Neural cell (in vitro differentiated cells): ENCODE data around the gene CDH6. TPM values are rescaled to one million over a fixed set of nuclear protein-coding genes. Genes with fewer than 3 reads are reported as not detected.

ENCODE experiments used
- H2AFZ ChIP-seq: fragments of 200-600, 300-800 bp; sonication (generic), shearing (Covaris generic); 2 replicates; pipeline ENCODE4 v1.6.0; 2014; ENCODE audit warnings: low read depth, mild to moderate bottlenecking, antibody characterized with exemption, low read length, moderate library complexity
- H3F3A ChIP-seq: fragments of 200-600 bp; shearing (Covaris generic); 2 replicates; pipeline ENCODE4 v1.6.1; 2016; ENCODE audit warnings: mild to moderate bottlenecking, moderate library complexity, mixed read lengths, antibody characterized with exemption, low read length; ENCODE audit not compliant: insufficient read depth, poor library complexity, severe bottlenecking
- H3K27ac ChIP-seq: fragments of 200-600, 300-800 bp; sonication (generic), shearing (Covaris generic); 2 replicates; pipeline ENCODE4 v1.5.1; 2014; ENCODE audit warnings: mild to moderate bottlenecking, low read length, moderate library complexity
- H3K27me3 ChIP-seq: fragments of 300-800, 200-600 bp; sonication (generic), shearing (Covaris generic); 2 replicates; pipeline ENCODE4 v1.6.0; 2014; ENCODE audit warnings: mild to moderate bottlenecking, low read depth, low read length, moderate library complexity; ENCODE audit not compliant: insufficient read depth
- H3K36me3 ChIP-seq: fragments of 300-800, 200-600 bp; sonication (generic), shearing (Covaris generic); 2 replicates; pipeline ENCODE4 v1.5.1; 2014; ENCODE audit warnings: mild to moderate bottlenecking, antibody characterized with exemption, low read length, moderate library complexity; ENCODE audit not compliant: insufficient read depth
- H3K4me2 ChIP-seq: fragments of 300-800, 200-600 bp; sonication (generic), shearing (Covaris generic); 2 replicates; pipeline ENCODE4 v1.6.0; 2014; ENCODE audit warnings: mild to moderate bottlenecking, low read length
- H3K4me3 ChIP-seq: fragments of 300-800, 200-600 bp; sonication (generic), shearing (Covaris generic); 2 replicates; pipeline ENCODE4 v1.5.1; 2014; ENCODE audit warnings: mild to moderate bottlenecking, low read length, moderate library complexity
- H3K79me2 ChIP-seq: fragments of 200-600 bp; shearing (Covaris generic); replicated peaks from 2 replicates; pipeline ENCODE4 v1.6.0; 2014; ENCODE audit warnings: mild to moderate bottlenecking, low read length, moderate library complexity; ENCODE audit not compliant: insufficient read depth
- H3K9ac ChIP-seq: fragments of 300-800, 200-600 bp; sonication (generic), shearing (Covaris generic); 2 replicates; pipeline ENCODE4 v1.6.1; 2016; ENCODE audit warnings: mild to moderate bottlenecking, low read length, mixed read lengths
- H3K9me2 ChIP-seq: fragments of 200-600 bp; shearing (Covaris generic); 2 replicates; pipeline ENCODE4 v1.6.1; 2016; ENCODE audit warnings: mild to moderate bottlenecking, low read length, mixed read lengths; ENCODE audit not compliant: insufficient read depth
- H3K9me3 ChIP-seq: fragments of 200-600, 300-800 bp; sonication (generic), shearing (Covaris generic); 2 replicates; pipeline ENCODE4 v1.6.1; 2016; ENCODE audit warnings: mild to moderate bottlenecking, mixed run types, low read length, moderate library complexity, mixed read lengths
- H4K20me1 ChIP-seq: fragments of 200-600 bp; shearing (Covaris generic); 2 replicates; pipeline ENCODE4 v1.6.1; 2016; ENCODE audit warnings: mild to moderate bottlenecking, mixed run types; ENCODE audit not compliant: insufficient read depth
- EP300 ChIP-seq: fragments of 450-650 bp; conservative IDR thresholded peaks from 2 replicates; pipeline ENCODE4 v1.6.1; 2014; ENCODE audit warnings: antibody characterized with exemption, mild to moderate bottlenecking, moderate library complexity; ENCODE audit not compliant: poor library complexity, severe bottlenecking
- EZH2 ChIP-seq: fragments of 200-600, 300-800 bp; shearing (Covaris generic), sonication (generic); IDR thresholded peaks from 2 replicates; pipeline ENCODE4 v1.6.1; 2014; ENCODE audit warnings: antibody characterized with exemption, low read length, borderline replicate concordance, mild to moderate bottlenecking; ENCODE audit not compliant: insufficient read depth, poor library complexity, severe bottlenecking
- MXI1 ChIP-seq: fragments of 450-650 bp; conservative IDR thresholded peaks from 2 replicates; pipeline ENCODE4 v1.6.1; 2014; ENCODE audit warnings: antibody characterized with exemption, mild to moderate bottlenecking; ENCODE audit not compliant: poor library complexity, severe bottlenecking
- POLR2AphosphoS5 ChIP-seq: IDR thresholded peaks from 2 replicates; pipeline ENCODE4 v1.6.1; 2012
- RAD21 ChIP-seq: fragments of 450-650 bp; conservative IDR thresholded peaks from 2 replicates; pipeline ENCODE4 v1.6.1; 2014; ENCODE audit warnings: antibody characterized with exemption, mild to moderate bottlenecking, moderate library complexity
- SMC3 ChIP-seq: fragments of 450-650 bp; conservative IDR thresholded peaks from 2 replicates; pipeline ENCODE4 v1.6.1; 2014; ENCODE audit warnings: antibody characterized with exemption, mild to moderate bottlenecking, moderate library complexity; ENCODE audit not compliant: poor library complexity
- TAF1 ChIP-seq: IDR thresholded peaks from 2 replicates; pipeline ENCODE4 v1.6.1; 2012; ENCODE audit warnings: low read depth
- polyA plus RNA-seq: library from polyadenylated mRNA; depleted of rRNA; stranded (reverse); fragments of >200 nt; gene quantifications from 2 replicates; pipeline ENCODE4 v1.2.3, GENCODE V29; 2014
- TF ChIP-seq, protein P1 (sequence below): fragments of 450-650 bp; IDR thresholded peaks from 2 replicates; pipeline ENCODE4 v1.5.1; 2014; ENCODE audit warnings: antibody characterized with exemption, mild to moderate bottlenecking, moderate library complexity; ENCODE audit not compliant: poor library complexity, severe bottlenecking
- TF ChIP-seq, protein P2 (sequence below): IDR thresholded peaks from 2 replicates; pipeline ENCODE4 v1.6.1; 2012; ENCODE audit warnings: borderline replicate concordance

Gene CDH6
- polyA plus RNA-seq, 1 donor from 2014 or later = 2.1 TPM

DNA sequence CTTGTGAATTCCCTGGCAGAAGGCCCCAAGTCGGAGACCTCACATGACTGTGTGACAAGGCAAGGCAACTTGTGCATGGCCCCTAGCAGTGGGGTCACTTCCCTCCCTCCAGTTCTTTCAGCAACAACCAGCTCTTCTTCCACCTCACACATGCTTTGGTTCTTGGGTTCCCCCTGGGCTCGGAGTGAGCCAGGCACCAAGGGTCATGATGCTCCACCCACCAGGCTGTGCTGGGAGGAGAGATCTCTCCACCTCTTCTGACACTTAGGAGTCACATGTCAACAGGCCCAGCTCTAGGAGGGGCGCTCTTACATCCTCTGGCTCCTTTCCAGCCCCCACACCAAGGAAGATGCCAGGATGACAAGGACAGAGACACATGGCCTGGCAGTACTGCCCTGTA, 56.7 kb downstream of the CDH6 start:
- H3K79me2 ChIP-seq = no peaks in the 10 kb centered on the region
- H3K4me3 ChIP-seq = no peak overlapping the region
- no peak overlapping the region for H3K4me2 ChIP-seq
- H2AFZ ChIP-seq = no peak overlapping the region
- no peaks in the 10 kb centered on the region for H3K36me3 ChIP-seq
- H3F3A ChIP-seq = no peaks in the 10 kb centered on the region
- no peaks in the 10 kb centered on the region for H3K9me3 ChIP-seq
- no peak overlapping the region for H3K27ac ChIP-seq
- TF ChIP-seq EP300 (no peak), POLR2AphosphoS5 (no peak)
- TF ChIP-seq, protein P1, sequence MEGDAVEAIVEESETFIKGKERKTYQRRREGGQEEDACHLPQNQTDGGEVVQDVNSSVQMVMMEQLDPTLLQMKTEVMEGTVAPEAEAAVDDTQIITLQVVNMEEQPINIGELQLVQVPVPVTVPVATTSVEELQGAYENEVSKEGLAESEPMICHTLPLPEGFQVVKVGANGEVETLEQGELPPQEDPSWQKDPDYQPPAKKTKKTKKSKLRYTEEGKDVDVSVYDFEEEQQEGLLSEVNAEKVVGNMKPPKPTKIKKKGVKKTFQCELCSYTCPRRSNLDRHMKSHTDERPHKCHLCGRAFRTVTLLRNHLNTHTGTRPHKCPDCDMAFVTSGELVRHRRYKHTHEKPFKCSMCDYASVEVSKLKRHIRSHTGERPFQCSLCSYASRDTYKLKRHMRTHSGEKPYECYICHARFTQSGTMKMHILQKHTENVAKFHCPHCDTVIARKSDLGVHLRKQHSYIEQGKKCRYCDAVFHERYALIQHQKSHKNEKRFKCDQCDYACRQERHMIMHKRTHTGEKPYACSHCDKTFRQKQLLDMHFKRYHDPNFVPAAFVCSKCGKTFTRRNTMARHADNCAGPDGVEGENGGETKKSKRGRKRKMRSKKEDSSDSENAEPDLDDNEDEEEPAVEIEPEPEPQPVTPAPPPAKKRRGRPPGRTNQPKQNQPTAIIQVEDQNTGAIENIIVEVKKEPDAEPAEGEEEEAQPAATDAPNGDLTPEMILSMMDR = no peak
- H3K27me3 ChIP-seq = no peaks in the 10 kb centered on the region
- no peaks in the 10 kb centered on the region for H3K9me2 ChIP-seq
- H3K9ac ChIP-seq = no peak overlapping the region
- H4K20me1 ChIP-seq = no peaks in the 10 kb centered on the region

DNA sequence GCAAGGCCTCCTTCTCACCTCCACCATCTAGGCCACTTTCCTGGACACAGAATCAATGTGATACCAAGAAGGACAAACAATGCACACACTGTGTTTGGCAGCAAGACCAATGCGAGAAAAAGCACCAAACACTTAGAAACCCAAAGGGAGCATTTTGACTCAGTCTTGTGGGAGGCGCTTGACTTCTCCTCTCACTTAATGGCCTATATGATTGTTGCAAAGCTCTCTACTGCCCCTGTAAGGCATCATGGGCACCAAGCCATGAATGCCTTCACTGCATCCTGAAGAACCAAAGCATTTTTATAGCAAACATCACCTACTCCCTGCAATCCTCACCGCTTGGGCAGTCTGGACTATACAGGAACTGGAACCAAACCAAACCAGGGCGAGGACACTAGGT, 57.5 kb downstream of the CDH6 start:
- no peak overlapping the region for H3K4me2 ChIP-seq
- H3K4me3 ChIP-seq = no peak overlapping the region
- H3K27ac ChIP-seq = no peak overlapping the region
- no peaks in the 10 kb centered on the region for H3K36me3 ChIP-seq
- H3K9ac ChIP-seq = no peak overlapping the region
- H3K27me3 ChIP-seq = no peaks in the 10 kb centered on the region
- TF ChIP-seq POLR2AphosphoS5 (no peak), EP300 (no peak), RAD21 (no peak), MXI1 (no peak), SMC3 (no peak), EZH2 (no peak), TAF1 (no peak)
- TF ChIP-seq, protein P1 = no peak
- TF ChIP-seq, protein P2, sequence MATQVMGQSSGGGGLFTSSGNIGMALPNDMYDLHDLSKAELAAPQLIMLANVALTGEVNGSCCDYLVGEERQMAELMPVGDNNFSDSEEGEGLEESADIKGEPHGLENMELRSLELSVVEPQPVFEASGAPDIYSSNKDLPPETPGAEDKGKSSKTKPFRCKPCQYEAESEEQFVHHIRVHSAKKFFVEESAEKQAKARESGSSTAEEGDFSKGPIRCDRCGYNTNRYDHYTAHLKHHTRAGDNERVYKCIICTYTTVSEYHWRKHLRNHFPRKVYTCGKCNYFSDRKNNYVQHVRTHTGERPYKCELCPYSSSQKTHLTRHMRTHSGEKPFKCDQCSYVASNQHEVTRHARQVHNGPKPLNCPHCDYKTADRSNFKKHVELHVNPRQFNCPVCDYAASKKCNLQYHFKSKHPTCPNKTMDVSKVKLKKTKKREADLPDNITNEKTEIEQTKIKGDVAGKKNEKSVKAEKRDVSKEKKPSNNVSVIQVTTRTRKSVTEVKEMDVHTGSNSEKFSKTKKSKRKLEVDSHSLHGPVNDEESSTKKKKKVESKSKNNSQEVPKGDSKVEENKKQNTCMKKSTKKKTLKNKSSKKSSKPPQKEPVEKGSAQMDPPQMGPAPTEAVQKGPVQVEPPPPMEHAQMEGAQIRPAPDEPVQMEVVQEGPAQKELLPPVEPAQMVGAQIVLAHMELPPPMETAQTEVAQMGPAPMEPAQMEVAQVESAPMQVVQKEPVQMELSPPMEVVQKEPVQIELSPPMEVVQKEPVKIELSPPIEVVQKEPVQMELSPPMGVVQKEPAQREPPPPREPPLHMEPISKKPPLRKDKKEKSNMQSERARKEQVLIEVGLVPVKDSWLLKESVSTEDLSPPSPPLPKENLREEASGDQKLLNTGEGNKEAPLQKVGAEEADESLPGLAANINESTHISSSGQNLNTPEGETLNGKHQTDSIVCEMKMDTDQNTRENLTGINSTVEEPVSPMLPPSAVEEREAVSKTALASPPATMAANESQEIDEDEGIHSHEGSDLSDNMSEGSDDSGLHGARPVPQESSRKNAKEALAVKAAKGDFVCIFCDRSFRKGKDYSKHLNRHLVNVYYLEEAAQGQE = no peak
- no peaks in the 10 kb centered on the region for H3F3A ChIP-seq
- H3K9me3 ChIP-seq = no peaks in the 10 kb centered on the region
- H2AFZ ChIP-seq = no peak overlapping the region
- no peaks in the 10 kb centered on the region for H3K9me2 ChIP-seq
- no peaks in the 10 kb centered on the region for H3K79me2 ChIP-seq
- H4K20me1 ChIP-seq = no peaks in the 10 kb centered on the region
